ENCODE data around the gene KSR1. TPM values are rescaled to one million over a fixed set of nuclear protein-coding genes. Genes with fewer than 3 reads are reported as not detected.

The KSR1 gene
- total and polyA plus RNA-seq, 2 experiments from 2014 or later = 7.8 to 53.2 TPM

- Histone ChIP-seq H3K36me3 (ENCODE audit: insufficient read depth) (no peaks in the 10 kb centered on the region), H3K27me3 (ENCODE audit: insufficient read depth) (no peaks in the 10 kb centered on the region), H3K4me2 (no peak overlapping the region), H3K4me1 (ENCODE audit: insufficient read depth) (peaks cover 40% of the 10 kb centered on the region), H3F3A (replicated peaks; ENCODE audit: low read depth) (no peaks in the 10 kb centered on the region), H4K20me1 (replicated peaks; ENCODE audit: insufficient read depth) (peaks cover 7% of the 10 kb centered on the region; the same call in 1 of the 2 replicates), H3K27ac (ENCODE audit: low read depth) (no peak overlapping the region), H3K4me3 (no peak overlapping the region), H3K79me2 (replicated peaks; ENCODE audit: insufficient read depth) (peaks cover 91% of the 10 kb centered on the region), H3K9me2 (ENCODE audit: insufficient read depth) (no peaks in the 10 kb centered on the region), H2AFZ (no peak overlapping the region)
- Mint-ChIP-seq H3K4me3 (no peak overlapping the region), H3K9me3 (no peaks in the 10 kb centered on the region), H3K27ac (peak overlapping the region; percentile 56; the same call in 1 of the 2 replicates), H3K36me3 (ENCODE audit: low read depth) (peaks cover 15% of the 10 kb centered on the region), H3K27me3 (ENCODE audit: insufficient read depth, low read depth, poor library complexity) (peaks cover 3% of the 10 kb centered on the region), H3K4me1 (peaks cover 44% of the 10 kb centered on the region)
- TF ChIP-seq CTCF (conservative IDR thresholded peaks at IDR 0.05; ENCODE audit: low read depth in 2 of 2) = no peak
- no peak for TF ChIP-seq EZH2phosphoT487 (IDR thresholded peaks at IDR 0.05; ENCODE audit: unreplicated experiment)
- TF ChIP-seq ETS1 (IDR thresholded peaks at IDR 0.05) = no peak
- no peak for TF ChIP-seq NANOG (IDR thresholded peaks at IDR 0.05; ENCODE audit: borderline replicate concordance)
- TF ChIP-seq REST (IDR thresholded peaks at IDR 0.05; ENCODE audit: unreplicated experiment) = no peak
- no peak for TF ChIP-seq CREB1 (CRISPR knock-in tag; IDR thresholded peaks at IDR 0.05; ENCODE audit: low read depth)
- TF ChIP-seq STAT1 (IDR thresholded peaks at IDR 0.05; ENCODE audit: unreplicated experiment) = no peak
- TF ChIP-seq JUNB (IDR thresholded peaks at IDR 0.05; ENCODE audit: unreplicated experiment) = no peak
- no peak for TF ChIP-seq EZH2 (IDR thresholded peaks at IDR 0.05; ENCODE audit: low read depth, unreplicated experiment)
- no peak for TF ChIP-seq ZNF462 (CRISPR knock-in tag; IDR thresholded peaks at IDR 0.05)
- no peak for TF ChIP-seq POLR2AphosphoS5 (IDR thresholded peaks at IDR 0.05; ENCODE audit: low read depth)
- no peak for TF ChIP-seq ZNF331 (CRISPR knock-in tag; IDR thresholded peaks at IDR 0.05; ENCODE audit: low read depth)
- TF ChIP-seq ZNF114 (CRISPR knock-in tag; IDR thresholded peaks at IDR 0.05) = no peak
- no peak for ATAC-seq
- no peak for DNase-seq (ENCODE audit: low spot score)
These were observed 29.7 kb downstream of the KSR1 start for GRCh38 chr17:27485716-27486495.
